ENCODE data around the gene THAP7.

GRCh38 chr22:20991252-20992055, 10.5 kb downstream of the THAP7 start:
- TF ChIP-seq, protein P1, sequence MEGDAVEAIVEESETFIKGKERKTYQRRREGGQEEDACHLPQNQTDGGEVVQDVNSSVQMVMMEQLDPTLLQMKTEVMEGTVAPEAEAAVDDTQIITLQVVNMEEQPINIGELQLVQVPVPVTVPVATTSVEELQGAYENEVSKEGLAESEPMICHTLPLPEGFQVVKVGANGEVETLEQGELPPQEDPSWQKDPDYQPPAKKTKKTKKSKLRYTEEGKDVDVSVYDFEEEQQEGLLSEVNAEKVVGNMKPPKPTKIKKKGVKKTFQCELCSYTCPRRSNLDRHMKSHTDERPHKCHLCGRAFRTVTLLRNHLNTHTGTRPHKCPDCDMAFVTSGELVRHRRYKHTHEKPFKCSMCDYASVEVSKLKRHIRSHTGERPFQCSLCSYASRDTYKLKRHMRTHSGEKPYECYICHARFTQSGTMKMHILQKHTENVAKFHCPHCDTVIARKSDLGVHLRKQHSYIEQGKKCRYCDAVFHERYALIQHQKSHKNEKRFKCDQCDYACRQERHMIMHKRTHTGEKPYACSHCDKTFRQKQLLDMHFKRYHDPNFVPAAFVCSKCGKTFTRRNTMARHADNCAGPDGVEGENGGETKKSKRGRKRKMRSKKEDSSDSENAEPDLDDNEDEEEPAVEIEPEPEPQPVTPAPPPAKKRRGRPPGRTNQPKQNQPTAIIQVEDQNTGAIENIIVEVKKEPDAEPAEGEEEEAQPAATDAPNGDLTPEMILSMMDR (IDR thresholded peaks at IDR 0.05), result no peak
- no peak for TF ChIP-seq POLR2A (IDR thresholded peaks at IDR 0.05)
